IMR-90 (cell line): ENCODE data around the gene OR5AN1. TPM values are rescaled to one million over a fixed set of nuclear protein-coding genes. Genes with fewer than 3 reads are reported as not detected.

Experiments
- ATAC-seq: fragments of 200-7000 bp; cut with Tn5 transposase; 2 replicates; pipeline ENCODE4 v1.9.1; 2020; ENCODE audit warnings: low read depth, mild to moderate bottlenecking, moderate library complexity
- BruUV-seq: library from RNA; stranded (reverse); fragments of 400-500 nt; replicated peaks from 2 replicates; lab custom pipeline; 2021; lab: Mats Ljungman, UMichigan
- CTCF ChIA-PET: fragments of 300-600 bp; formaldehyde crosslinking; extraction: SDS; loops from one replicate; lab custom pipeline; 2021; ENCODE audit warnings: antibody characterized with exemption; lab: Yijun Ruan, JAX
- POLR2A ChIA-PET: fragments of 300-600 bp; sonication (Branson Sonifier 250); formaldehyde crosslinking; loops from one replicate; lab custom pipeline; 2022; ENCODE audit warnings: antibody characterized with exemption; ENCODE audit not compliant: unreplicated experiment; lab: Charles Lee
- DNase-seq: peaks from one replicate; pipeline ENCODE4 v3.0.0; 2013
- H2AFZ ChIP-seq: replicated peaks from 2 replicates; pipeline ENCODE3; 2013; ENCODE audit warnings: low read length, mild to moderate bottlenecking; ENCODE audit not compliant: poor library complexity
- H2AK5ac ChIP-seq: 2 replicates; pipeline ENCODE4 v1.6.1; 2013; ENCODE audit warnings: low read depth, low read length, inconsistent platforms
- H2AK9ac ChIP-seq: replicated peaks from 2 replicates; pipeline ENCODE3; 2013; ENCODE audit warnings: mild to moderate bottlenecking, low read depth, low read length, moderate library complexity; ENCODE audit not compliant: poor library complexity
- H2BK120ac ChIP-seq: 2 replicates; pipeline ENCODE4 v1.6.1; 2013; ENCODE audit warnings: low read depth, low read length, inconsistent platforms
- H2BK15ac ChIP-seq: 3 replicates; pipeline ENCODE4 v1.6.1; 2013; ENCODE audit warnings: low read depth, low read length, inconsistent platforms
- H2BK20ac ChIP-seq: 2 replicates; pipeline ENCODE4 v1.6.1; 2013; ENCODE audit warnings: low read depth, mild to moderate bottlenecking, inconsistent platforms, low read length, moderate library complexity
- H2BK5ac ChIP-seq: 2 replicates; pipeline ENCODE4 v1.6.1; 2013; ENCODE audit warnings: mild to moderate bottlenecking, low read depth, low read length, inconsistent platforms; ENCODE audit not compliant: poor library complexity, severe bottlenecking
- H3K14ac ChIP-seq: replicated peaks from 2 replicates; pipeline ENCODE4 v1.6.1; 2013; ENCODE audit warnings: low read depth, low read length, inconsistent platforms
- H3K18ac ChIP-seq: 2 replicates; pipeline ENCODE4 v1.6.1; 2013; ENCODE audit warnings: low read depth, low read length, control low read depth
- H3K23ac ChIP-seq: 2 replicates; pipeline ENCODE4 v1.6.1; 2013; ENCODE audit warnings: low read depth, low read length, inconsistent platforms
- H3K27ac ChIP-seq: 2 replicates; pipeline ENCODE4 v1.5.1; 2013; ENCODE audit warnings: mild to moderate bottlenecking, control low read depth, low read length; ENCODE audit not compliant: insufficient read depth
- H3K27me3 ChIP-seq: 2 replicates; pipeline ENCODE4 v1.6.1; 2013; ENCODE audit warnings: low read length; ENCODE audit not compliant: control insufficient read depth, insufficient read depth
- H3K36me3 ChIP-seq: 2 replicates; pipeline ENCODE4 v1.6.1; 2013; ENCODE audit warnings: low read length, mixed read lengths; ENCODE audit not compliant: control insufficient read depth, insufficient read depth
- H3K4ac ChIP-seq: 2 replicates; pipeline ENCODE4 v1.6.1; 2013; ENCODE audit warnings: low read depth, low read length, inconsistent platforms
- H3K4me1 ChIP-seq: 2 replicates; pipeline ENCODE4 v1.6.1; 2013; ENCODE audit warnings: low read length, mixed read lengths; ENCODE audit not compliant: control insufficient read depth, insufficient read depth
- H3K4me2 ChIP-seq: 2 replicates; pipeline ENCODE4 v1.6.1; 2013; ENCODE audit warnings: low read depth, mild to moderate bottlenecking, control low read depth, low read length, moderate library complexity
- H3K4me3 ChIP-seq: 2 replicates; pipeline ENCODE4 v1.5.1; 2013; ENCODE audit warnings: low read depth, mild to moderate bottlenecking, control low read depth, low read length, moderate library complexity; ENCODE audit not compliant: insufficient read depth
- H3K56ac ChIP-seq: 2 replicates; pipeline ENCODE4 v1.6.1; 2013; ENCODE audit warnings: low read length, inconsistent platforms; ENCODE audit not compliant: insufficient read depth; ENCODE audit errors: extremely low read depth
- H3K79me1 ChIP-seq, 2 experiments: 2 replicates each; pipeline ENCODE4 v1.6.1; 2013; ENCODE audit warnings: low read length in 2 of 2, inconsistent platforms in 1 of 2, low read depth in 1 of 2
- H3K9ac ChIP-seq: 2 replicates; pipeline ENCODE4 v1.6.1; 2013; ENCODE audit warnings: low read depth, low read length, control low read depth
- H3K9me1 ChIP-seq: 2 replicates; pipeline ENCODE4 v1.6.1; 2013; ENCODE audit warnings: low read length, inconsistent platforms; ENCODE audit not compliant: insufficient read depth
- H3K9me3 ChIP-seq: 2 replicates; pipeline ENCODE4 v1.6.1; 2013; ENCODE audit warnings: low read length; ENCODE audit not compliant: control insufficient read depth, insufficient read depth
- H4K20me1 ChIP-seq: 2 replicates; pipeline ENCODE4 v1.6.1; 2013; ENCODE audit warnings: low read length, inconsistent platforms; ENCODE audit not compliant: insufficient read depth
- H4K5ac ChIP-seq: 2 replicates; pipeline ENCODE4 v1.6.1; 2013; ENCODE audit warnings: mild to moderate bottlenecking, low read depth, low read length, control low read depth
- H4K8ac ChIP-seq, 2 experiments: 2 replicates each; pipeline ENCODE4 v1.6.1; 2013; ENCODE audit warnings: low read depth in 2 of 2, low read length in 2 of 2, control low read depth in 1 of 2, inconsistent platforms in 1 of 2
- H4K91ac ChIP-seq: 2 replicates; pipeline ENCODE4 v1.6.1; 2013; ENCODE audit warnings: low read depth, low read length, inconsistent platforms; ENCODE audit not compliant: insufficient read depth
- CEBPB ChIP-seq: IDR thresholded peaks from 2 replicates; pipeline ENCODE4 v1.6.1; 2012; ENCODE audit warnings: low read depth, low read length, improper control_type of control experiment
- FOS ChIP-seq: fragments of 150-350 bp; IDR thresholded peaks from 2 replicates; pipeline ENCODE4 v1.6.1; 2016; ENCODE audit warnings: low read depth, low read length
- MAZ ChIP-seq: IDR thresholded peaks from 2 replicates; pipeline ENCODE4 v1.6.1; 2012; ENCODE audit warnings: low read depth, mild to moderate bottlenecking, low read length, improper control_type of control experiment, moderate library complexity, borderline replicate concordance
- NFE2L2 ChIP-seq: fragments of 150-350 bp; IDR thresholded peaks from 2 replicates; pipeline ENCODE4 v1.6.1; 2016; ENCODE audit warnings: low read depth, mild to moderate bottlenecking, low read length
- POLR2A ChIP-seq: IDR thresholded peaks from 2 replicates; pipeline ENCODE4 v1.6.1; 2012; ENCODE audit warnings: mild to moderate bottlenecking, low read depth, low read length
- RAD21 ChIP-seq: IDR thresholded peaks from 2 replicates; pipeline ENCODE4 v1.6.1; 2012; ENCODE audit warnings: low read length, improper control_type of control experiment
- RFX5 ChIP-seq: IDR thresholded peaks from 2 replicates; pipeline ENCODE4 v1.8.0; 2012; ENCODE audit warnings: low read depth, mild to moderate bottlenecking, low read length, moderate library complexity
- WGBS, 2 experiments: methylation state at CpG; one replicate each; pipeline versions ENCODE4 v1.1.5 to v1.1.7; 2013; ENCODE audit warnings: missing lambda C conversion rate in 2 of 2; ENCODE audit not compliant: insufficient read length in 1 of 2; ENCODE audit errors: extremely low coverage in 2 of 2; 5-methylcytosine and 5-hydroxymethylcytosine counted together
- dilution Hi-C: fragments of 300-500 bp; cut with HindIII; formaldehyde crosslinking; loops from one replicate; pipeline ENCODE4 v1.14.3; 2018; ENCODE audit warnings: low sequenced_read_pairs; ENCODE audit not compliant: unreplicated experiment
- in situ Hi-C: fragments of 300-500 bp; cut with MboI; formaldehyde crosslinking; loops from 3 replicates; pipeline ENCODE4 v1.14.3; 2019; ENCODE audit warnings: low sequenced_read_pairs, inconsistent platforms, mixed read lengths
- intact Hi-C: fragments of 100-400 bp; cut with micrococcal nuclease; formaldehyde crosslinking; loops from 2 replicates; pipeline ENCODE4 v1.10.0; 2022
- polyA plus RNA-seq, 3 experiments: library from polyadenylated mRNA; depleted of rRNA; stranded (reverse); fragments of >200 nt; gene quantifications; 2 replicates each; pipeline ENCODE4 v1.2.3, GENCODE V29; 2012; ENCODE audit warnings: low replicate concordance in 1 of 3
- total RNA-seq: library from RNA; depleted of rRNA; stranded (reverse); fragments of >200 nt; gene quantifications from 2 replicates; pipeline ENCODE4 v1.2.3, GENCODE V29; 2012
- TF ChIP-seq, protein P1 (sequence below): fragments of 150-350 bp; IDR thresholded peaks from 2 replicates; pipeline ENCODE4 v1.6.1; 2016; ENCODE audit warnings: low read depth, mild to moderate bottlenecking, low read length, moderate library complexity, borderline replicate concordance

OR5AN1 gene
- total and polyA plus RNA-seq, 2 of the 4 experiments (the other 2 are of a cell fraction) = not detected

GRCh38 chr11:59415111-59415510 is 56.4 kb downstream of the OR5AN1 start:
- Histone ChIP-seq H2AFZ (no peak overlapping the region), H3K9me3 (no peaks in the 10 kb centered on the region), H3K27me3 (no peaks in the 10 kb centered on the region), H2BK5ac (no peak overlapping the region), H4K91ac (no peak overlapping the region), H3K4me2 (no peak overlapping the region), H3K36me3 (no peaks in the 10 kb centered on the region), H3K23ac (no peak overlapping the region), H3K4me3 (no peak overlapping the region), H4K20me1 (no peaks in the 10 kb centered on the region), H4K8ac (no peak overlapping the region), H2AK5ac (no peak overlapping the region), H3K18ac (no peak overlapping the region), H4K5ac (no peak overlapping the region), H3K4me1 (no peaks in the 10 kb centered on the region), H3K4ac (no peak overlapping the region), H3K56ac (no peak overlapping the region), H3K27ac (no peak overlapping the region), H3K9me1 (no peaks in the 10 kb centered on the region), H3K79me1 (no peaks in the 10 kb centered on the region), H2AK9ac (no peak overlapping the region), H3K14ac (no peak overlapping the region), H2BK120ac (no peak overlapping the region), H2BK15ac (no peak overlapping the region), H3K9ac (no peak overlapping the region), H2BK20ac (no peak overlapping the region)
- TF ChIP-seq NFE2L2 (no peak), CEBPB (no peak), POLR2A (no peak), RFX5 (no peak), MAZ (no peak), FOS (no peak), RAD21 (no peak)
- TF ChIP-seq, protein P1, sequence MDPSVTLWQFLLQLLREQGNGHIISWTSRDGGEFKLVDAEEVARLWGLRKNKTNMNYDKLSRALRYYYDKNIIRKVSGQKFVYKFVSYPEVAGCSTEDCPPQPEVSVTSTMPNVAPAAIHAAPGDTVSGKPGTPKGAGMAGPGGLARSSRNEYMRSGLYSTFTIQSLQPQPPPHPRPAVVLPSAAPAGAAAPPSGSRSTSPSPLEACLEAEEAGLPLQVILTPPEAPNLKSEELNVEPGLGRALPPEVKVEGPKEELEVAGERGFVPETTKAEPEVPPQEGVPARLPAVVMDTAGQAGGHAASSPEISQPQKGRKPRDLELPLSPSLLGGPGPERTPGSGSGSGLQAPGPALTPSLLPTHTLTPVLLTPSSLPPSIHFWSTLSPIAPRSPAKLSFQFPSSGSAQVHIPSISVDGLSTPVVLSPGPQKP = no peak
- WGBS, 2 experiments = no CpG with 5 or more reads among the region's 1 CpG
- in situ Hi-C loops (no loop called here), intact Hi-C loops (no loop called here), dilution Hi-C loops (no loop called here)
- DNase-seq (no peak), ATAC-seq (no peak)
- POLR2A ChIA-PET = no interaction called here
- BruUV-seq = no TSS peak
- CTCF ChIA-PET = no interaction called here
